Thymus (tissue), 11 donors: ENCODE results near the gene PRKAR1A. TPM values are rescaled to one million over a fixed set of nuclear protein-coding genes. Genes with fewer than 3 reads are reported as not detected.
"Not testable (repeated sequence)": the region's sequence is repeated elsewhere in the genome, so short reads cannot be mapped to it uniquely, and the experiment has no call there.

Experiments
- DNase-seq, 9 donors: peaks; one replicate each; pipeline ENCODE4 v3.0.0-alpha.2; 2013; ENCODE audit warnings: low spot score in 9 of 9, low read depth in 6 of 9, missing footprints in 1 of 9
- H3K27ac ChIP-seq, 2 donors: one replicate each; pipeline ENCODE4 v1.5.1; 2013; ENCODE audit warnings: control low read depth in 1 of 2, low read depth in 1 of 2, low read length in 1 of 2, mild to moderate bottlenecking in 1 of 2, moderate library complexity in 1 of 2
- H3K27me3 ChIP-seq, 2 donors: one replicate each; pipeline ENCODE4 v1.5.1; 2013; ENCODE audit warnings: low read length in 1 of 2; ENCODE audit not compliant: control insufficient read depth in 2 of 2, insufficient read depth in 1 of 2
- H3K36me3 ChIP-seq, 2 donors: one replicate each; pipeline ENCODE4 v1.5.1; 2013; ENCODE audit warnings: low read length in 1 of 2, mild to moderate bottlenecking in 1 of 2, moderate library complexity in 1 of 2; ENCODE audit not compliant: control insufficient read depth in 2 of 2, insufficient read depth in 2 of 2
- H3K4me1 ChIP-seq, 2 donors: one replicate each; pipeline ENCODE4 v1.5.1; 2013; ENCODE audit warnings: low read length in 2 of 2; ENCODE audit not compliant: control insufficient read depth in 2 of 2, insufficient read depth in 2 of 2
- H3K4me3 ChIP-seq, 2 donors: one replicate each; pipeline ENCODE4 v1.5.1; 2013; ENCODE audit warnings: low read length in 2 of 2, control low read depth in 1 of 2, mild to moderate bottlenecking in 1 of 2
- H3K9me3 ChIP-seq, 2 donors: one replicate each; pipeline ENCODE4 v1.5.1; 2013; ENCODE audit warnings: low read length in 1 of 2, mild to moderate bottlenecking in 1 of 2; ENCODE audit not compliant: control insufficient read depth in 2 of 2, insufficient read depth in 1 of 2
- WGBS: extraction: QIAGEN DNeasy Blood & Tissue Kit; methylation state at CpG from one replicate; pipeline ENCODE4 v1.1.7; 2013; 5-methylcytosine and 5-hydroxymethylcytosine counted together
- polyA plus RNA-seq: library from polyadenylated mRNA; stranded (reverse); fragments of 200-250 nt; gene quantifications from one replicate; pipeline ENCODE4 v1.2.3, GENCODE V29; 2013
- total RNA-seq: library from RNA; stranded (reverse); fragments of 120-200 nt; gene quantifications from one replicate; pipeline ENCODE4 v1.2.4, GENCODE V29; 2013
- donor health status: healthy.

PRKAR1A gene
- total and polyA plus RNA-seq, 2 donors: 140 to 144 TPM

- Histone ChIP-seq H3K27me3 (no peaks in the 10 kb centered on the region), H3K4me1 (peaks cover 0 to 13% of the 10 kb centered on the region in 2 donors), H3K27ac (no peak overlapping the region), H3K9me3 (no peaks in the 10 kb centered on the region), H3K4me3 (no peak overlapping the region), H3K36me3 (no peaks in the 10 kb centered on the region)
- DNase-seq: no peak
- WGBS: 87% methylated on average over 4 of the region's 4 CpGs
Observed at GRCh38 chr17:68489919-68490318, 22.3 kb upstream of the PRKAR1A start.

- Histone ChIP-seq H3K4me1 (peaks cover 0 to 13% of the 10 kb centered on the region in 2 donors), H3K36me3 (no peaks in the 10 kb centered on the region), H3K9me3 (no peaks in the 10 kb centered on the region), H3K27me3 (no peaks in the 10 kb centered on the region), H3K27ac (no peak overlapping the region), H3K4me3 (no peak overlapping the region)
- no peak for DNase-seq
- 85% methylated on average over 12 of the region's 12 CpGs for WGBS
Observed at GRCh38 chr17:68491381-68492231, 20.6 kb upstream of the PRKAR1A start.

- not testable (repeated sequence) for H3K4me3 ChIP-seq
- WGBS: 98% methylated on average over 8 of the region's 8 CpGs
Observed at GRCh38 chr17:68492394-68493054, 19.7 kb upstream of the PRKAR1A start.

GRCh38 chr17:68495081-68495480 is 17.1 kb upstream of the PRKAR1A start:
- H3K9me3 ChIP-seq: no peaks in the 10 kb centered on the region
- H3K4me1 ChIP-seq: peaks cover 0 to 11% of the 10 kb centered on the region in 2 donors
- H3K27ac ChIP-seq: no peak overlapping the region
- H3K4me3 ChIP-seq: no peak overlapping the region
- DNase-seq: no peak
- no peaks in the 10 kb centered on the region for H3K27me3 ChIP-seq
- H3K36me3 ChIP-seq: no peaks in the 10 kb centered on the region
- 98% methylated on average over 4 of the region's 4 CpGs for WGBS

More at GRCh38 chr17:68492394-68493054, 19.7 kb upstream of the PRKAR1A start:
- H3K4me1 ChIP-seq: peaks cover 0 to 11% of the 10 kb centered on the region in 2 donors
- not testable (repeated sequence) for H3K9me3 ChIP-seq, H3K27ac ChIP-seq, H3K27me3 ChIP-seq, H3K36me3 ChIP-seq, DNase-seq

- Histone ChIP-seq H3K4me3 (no peak overlapping the region), H3K27ac (peak overlapping the region; percentile 42 to 62), H3K27me3 (no peaks in the 10 kb centered on the region), H3K36me3 (no peaks in the 10 kb centered on the region), H3K9me3 (no peaks in the 10 kb centered on the region), H3K4me1 (peaks cover 0 to 7% of the 10 kb centered on the region in 2 donors)
- WGBS: 5% methylated on average over 3 of the region's 3 CpGs
- DNase-seq: peak in 1 of 9 donors; percentile 54
Observed at GRCh38 chr17:68497885-68498319, 14.3 kb upstream of the PRKAR1A start.

- peaks cover 0 to 7% of the 10 kb centered on the region in 2 donors for H3K4me1 ChIP-seq
- WGBS: 88% methylated on average over 7 of the region's 7 CpGs
- H3K36me3 ChIP-seq: no peaks in the 10 kb centered on the region
- H3K4me3 ChIP-seq: no peak overlapping the region
- no peaks in the 10 kb centered on the region for H3K27me3 ChIP-seq
- peak overlapping the region; percentile 42 to 62 for H3K27ac ChIP-seq
- DNase-seq: no peak
- H3K9me3 ChIP-seq: no peaks in the 10 kb centered on the region
Observed at GRCh38 chr17:68498479-68499326, 13.5 kb upstream of the PRKAR1A start.

GRCh38 chr17:68499587-68499986 is 12.6 kb upstream of the PRKAR1A start:
- no peak for DNase-seq
- Histone ChIP-seq H3K27me3 (no peaks in the 10 kb centered on the region), H3K9me3 (no peaks in the 10 kb centered on the region), H3K27ac (no peak overlapping the region), H3K4me3 (no peak overlapping the region), H3K4me1 (peaks cover 0 to 7% of the 10 kb centered on the region in 2 donors), H3K36me3 (no peaks in the 10 kb centered on the region)
- 98% methylated on average over 5 of the region's 5 CpGs for WGBS

- Histone ChIP-seq H3K27me3 (no peaks in the 10 kb centered on the region), H3K4me1 (peaks cover 0 to 7% of the 10 kb centered on the region in 2 donors), H3K27ac (no peak overlapping the region), H3K4me3 (no peak overlapping the region), H3K9me3 (no peaks in the 10 kb centered on the region), H3K36me3 (no peaks in the 10 kb centered on the region)
- DNase-seq: no peak
- WGBS: 91% methylated on average over 3 of the region's 3 CpGs
Observed at GRCh38 chr17:68501074-68501473, 11.2 kb upstream of the PRKAR1A start.
